GM23338 (cell line): ENCODE results near the gene ZNF638. TPM values are rescaled to one million over a fixed set of nuclear protein-coding genes. Genes with fewer than 3 reads are reported as not detected.

ENCODE experiments used
- ATAC-seq: fragments of 200-7000 bp; cut with Tn5 transposase; 3 replicates; pipeline ENCODE4 v1.9.1; 2020
- DNase-seq: peaks from one replicate; pipeline ENCODE4 v3.0.0-alpha.2; 2015; ENCODE audit warnings: low spot score
- H2AFZ ChIP-seq: fragments of 200-600 bp; sonication (generic); 2 replicates; pipeline ENCODE4 v1.8.0; 2016; ENCODE audit warnings: antibody characterized with exemption, mild to moderate bottlenecking, moderate library complexity
- H3F3A ChIP-seq: fragments of 200-600 bp; sonication (generic); replicated peaks from 2 replicates; pipeline ENCODE4 v1.8.0; 2017; ENCODE audit warnings: antibody characterized with exemption, mixed run types, low read depth
- H3K27ac ChIP-seq: fragments of 200-600 bp; sonication (generic); 2 replicates; pipeline ENCODE4 v1.6.1; 2016; ENCODE audit warnings: low read depth
- H3K27me3 ChIP-seq: fragments of 200-600 bp; sonication (generic); 2 replicates; pipeline ENCODE4 v1.8.0; 2016; ENCODE audit warnings: mild to moderate bottlenecking, mixed run types, moderate library complexity; ENCODE audit not compliant: insufficient read depth
- H3K36me3 ChIP-seq: fragments of 200-600 bp; sonication (generic); 2 replicates; pipeline ENCODE4 v1.8.0; 2016; ENCODE audit warnings: mild to moderate bottlenecking; ENCODE audit not compliant: insufficient read depth
- H3K4me1 ChIP-seq: fragments of 200-600 bp; sonication (generic); 2 replicates; pipeline ENCODE4 v1.8.0; 2016; ENCODE audit warnings: mild to moderate bottlenecking, moderate library complexity; ENCODE audit not compliant: insufficient read depth
- H3K4me2 ChIP-seq: fragments of 200-600 bp; sonication (generic); 2 replicates; pipeline ENCODE4 v1.7.1; 2017; ENCODE audit warnings: mixed run types
- H3K4me3 ChIP-seq: fragments of 200-600 bp; sonication (generic); 2 replicates; pipeline ENCODE4 v1.6.1; 2016; ENCODE audit warnings: mixed run types
- H3K79me2 ChIP-seq: fragments of 200-600 bp; sonication (generic); replicated peaks from 2 replicates; pipeline ENCODE4 v1.8.0; 2017; ENCODE audit warnings: mild to moderate bottlenecking; ENCODE audit not compliant: insufficient read depth
- H3K9me2 ChIP-seq: fragments of 200-600 bp; sonication (generic); 2 replicates; pipeline ENCODE4 v1.8.0; 2017; ENCODE audit not compliant: insufficient read depth
- H4K20me1 ChIP-seq: fragments of 200-600 bp; sonication (generic); replicated peaks from 2 replicates; pipeline ENCODE4 v1.8.0; 2017; ENCODE audit warnings: mild to moderate bottlenecking; ENCODE audit not compliant: insufficient read depth
- H3K27ac Mint-ChIP-seq: 2 replicates; pipeline ENCODE4 v1.8.0; 2020; ENCODE audit warnings: inconsistent platforms, mild to moderate bottlenecking, moderate library complexity, mixed read lengths
- H3K27me3 Mint-ChIP-seq: 3 replicates; pipeline ENCODE4 v1.8.0; 2022; ENCODE audit warnings: low read depth, mild to moderate bottlenecking, moderate library complexity, mixed read lengths, inconsistent platforms; ENCODE audit not compliant: insufficient read depth, poor library complexity
- H3K36me3 Mint-ChIP-seq: 3 replicates; pipeline ENCODE4 v1.8.0; 2021; ENCODE audit warnings: low read depth, mild to moderate bottlenecking, inconsistent platforms, moderate library complexity, mixed read lengths
- H3K4me1 Mint-ChIP-seq: 3 replicates; pipeline ENCODE4 v1.8.0; 2020; ENCODE audit warnings: mild to moderate bottlenecking, inconsistent platforms, mixed read lengths
- H3K4me3 Mint-ChIP-seq: 3 replicates; pipeline ENCODE4 v1.8.0; 2021; ENCODE audit warnings: moderate library complexity, mild to moderate bottlenecking, inconsistent platforms, mixed read lengths
- H3K9me3 Mint-ChIP-seq: 3 replicates; pipeline ENCODE4 v1.8.0; 2020; ENCODE audit warnings: moderate library complexity, mild to moderate bottlenecking, inconsistent platforms, mixed read lengths
- CREB1 ChIP-seq: fragments of 250-450 bp; sonication (Bioruptor Pico); IDR thresholded peaks from 2 replicates; pipeline ENCODE4 v1.5.0; 2020; ENCODE audit warnings: low read depth, mild to moderate bottlenecking, moderate library complexity
- EZH2 ChIP-seq: fragments of 200-600 bp; sonication (generic); IDR thresholded peaks from one replicate; pipeline ENCODE4 v1.8.0; 2017; ENCODE audit warnings: antibody characterized with exemption, mild to moderate bottlenecking, low read depth; ENCODE audit not compliant: unreplicated experiment
- EZH2phosphoT487 ChIP-seq: fragments of 200-600 bp; sonication (generic); IDR thresholded peaks from one replicate; pipeline ENCODE4 v1.8.1; 2018; ENCODE audit warnings: antibody characterized with exemption; ENCODE audit not compliant: unreplicated experiment
- JUNB ChIP-seq: IDR thresholded peaks from one replicate; pipeline ENCODE4 v1.6.1; 2016; ENCODE audit warnings: antibody characterized with exemption; ENCODE audit not compliant: unreplicated experiment
- NANOG ChIP-seq: IDR thresholded peaks from 2 replicates; pipeline ENCODE4 v1.6.1; 2016; ENCODE audit warnings: antibody characterized with exemption, borderline replicate concordance
- POLR2AphosphoS5 ChIP-seq: IDR thresholded peaks from 2 replicates; pipeline ENCODE4 v1.6.1; 2016; ENCODE audit warnings: antibody characterized with exemption, low read depth
- STAT1 ChIP-seq: IDR thresholded peaks from one replicate; pipeline ENCODE4 v1.6.1; 2016; ENCODE audit warnings: antibody characterized with exemption; ENCODE audit not compliant: unreplicated experiment
- ZNF114 ChIP-seq: fragments of 250-450 bp; sonication (Bioruptor Pico); IDR thresholded peaks from 2 replicates; pipeline ENCODE4 v1.5.0; 2020; ENCODE audit warnings: mild to moderate bottlenecking, moderate library complexity
- ZNF331 ChIP-seq: fragments of 250-450 bp; sonication (Bioruptor Pico); IDR thresholded peaks from 2 replicates; pipeline ENCODE4 v1.5.0; 2020; ENCODE audit warnings: low read depth, mild to moderate bottlenecking, moderate library complexity
- polyA plus RNA-seq: library from polyadenylated mRNA; unstranded; fragments of >200 nt; fragmentation: Nextera tagmentation; extraction: Ambion mirVana; gene quantifications from 2 replicates; pipeline ENCODE4 v1.2.1, GENCODE V29; 2016
- total RNA-seq: library from RNA; depleted of rRNA; stranded (reverse); fragments of >200 nt; shearing (Covaris generic); gene quantifications from 2 replicates; pipeline ENCODE4 v1.2.3, GENCODE V29; 2014
- TF ChIP-seq, protein P1 (sequence below): IDR thresholded peaks from 2 replicates; pipeline ENCODE4 v1.6.1; 2016; ENCODE audit warnings: antibody characterized with exemption
- TF ChIP-seq, protein P2 (sequence below): IDR thresholded peaks from one replicate; pipeline ENCODE4 v1.6.1; 2018; ENCODE audit warnings: antibody characterized with exemption; ENCODE audit not compliant: unreplicated experiment
- TF ChIP-seq, protein P3 (sequence below): fragments of 250-450 bp; sonication (Bioruptor Pico); IDR thresholded peaks from 2 replicates; pipeline ENCODE4 v1.5.0; 2020; ENCODE audit warnings: mild to moderate bottlenecking, moderate library complexity
- TF ChIP-seq, protein P4 (sequence below), 2 experiments: fragments of 200-600 bp in 1 of 2; sonication (generic) in 1 of 2; conservative IDR thresholded peaks; 2 replicates each; pipeline versions ENCODE4 v1.5.1 to v1.6.1; 2016 to 2017; ENCODE audit warnings: antibody characterized with exemption in 2 of 2, low read depth in 2 of 2, mild to moderate bottlenecking in 2 of 2, moderate library complexity in 1 of 2

The ZNF638 gene
- total and polyA plus RNA-seq, 2 experiments from 2014 or later: 185 to 190 TPM

DNA sequence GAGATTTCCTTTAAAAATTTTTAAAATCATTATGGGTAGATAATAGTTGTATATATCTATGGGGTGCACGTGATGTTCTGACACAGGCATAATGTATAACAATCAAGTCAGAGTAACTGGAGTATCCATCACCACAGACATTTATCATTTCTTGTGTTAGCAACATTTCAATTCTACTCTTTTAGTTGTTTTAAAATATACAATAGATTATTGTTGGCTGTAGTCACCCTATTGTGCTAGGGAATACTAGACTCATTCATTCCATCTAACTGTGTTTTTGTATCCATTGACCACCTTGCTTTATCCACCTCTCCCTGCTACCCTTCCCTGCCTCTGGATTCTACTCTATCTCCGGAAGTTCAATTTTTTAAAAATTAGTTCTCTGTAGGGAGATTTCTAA lies 152.8 kb downstream of the ZNF638 start:
- Histone ChIP-seq H4K20me1 (no peaks in the 10 kb centered on the region), H3K79me2 (no peaks in the 10 kb centered on the region), H3K4me3 (no peak overlapping the region), H3K4me1 (peaks cover 3% of the 10 kb centered on the region; the same call in 1 of the 2 replicates), H3K27ac (no peak overlapping the region), H2AFZ (no peak overlapping the region), H3K27me3 (no peaks in the 10 kb centered on the region), H3K4me2 (no peak overlapping the region), H3K36me3 (no peaks in the 10 kb centered on the region), H3K9me2 (no peaks in the 10 kb centered on the region), H3F3A (no peaks in the 10 kb centered on the region)
- Mint-ChIP-seq H3K27ac (no peak overlapping the region), H3K4me1 (peaks cover 32% of the 10 kb centered on the region), H3K9me3 (no peaks in the 10 kb centered on the region), H3K27me3 (peaks cover 8% of the 10 kb centered on the region), H3K4me3 (no peak overlapping the region), H3K36me3 (peaks cover 3% of the 10 kb centered on the region; the same call in 2 of the 3 replicates)
- DNase-seq (no peak), ATAC-seq (no peak)
- TF ChIP-seq EZH2phosphoT487 (no peak), STAT1 (no peak), ZNF114 (CRISPR knock-in tag) (no peak), JUNB (no peak), ZNF331 (CRISPR knock-in tag) (no peak), NANOG (no peak), EZH2 (no peak), POLR2AphosphoS5 (no peak), CREB1 (CRISPR knock-in tag) (no peak)
- TF ChIP-seq, protein P1, sequence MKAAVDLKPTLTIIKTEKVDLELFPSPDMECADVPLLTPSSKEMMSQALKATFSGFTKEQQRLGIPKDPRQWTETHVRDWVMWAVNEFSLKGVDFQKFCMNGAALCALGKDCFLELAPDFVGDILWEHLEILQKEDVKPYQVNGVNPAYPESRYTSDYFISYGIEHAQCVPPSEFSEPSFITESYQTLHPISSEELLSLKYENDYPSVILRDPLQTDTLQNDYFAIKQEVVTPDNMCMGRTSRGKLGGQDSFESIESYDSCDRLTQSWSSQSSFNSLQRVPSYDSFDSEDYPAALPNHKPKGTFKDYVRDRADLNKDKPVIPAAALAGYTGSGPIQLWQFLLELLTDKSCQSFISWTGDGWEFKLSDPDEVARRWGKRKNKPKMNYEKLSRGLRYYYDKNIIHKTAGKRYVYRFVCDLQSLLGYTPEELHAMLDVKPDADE: no peak
- TF ChIP-seq, protein P2, sequence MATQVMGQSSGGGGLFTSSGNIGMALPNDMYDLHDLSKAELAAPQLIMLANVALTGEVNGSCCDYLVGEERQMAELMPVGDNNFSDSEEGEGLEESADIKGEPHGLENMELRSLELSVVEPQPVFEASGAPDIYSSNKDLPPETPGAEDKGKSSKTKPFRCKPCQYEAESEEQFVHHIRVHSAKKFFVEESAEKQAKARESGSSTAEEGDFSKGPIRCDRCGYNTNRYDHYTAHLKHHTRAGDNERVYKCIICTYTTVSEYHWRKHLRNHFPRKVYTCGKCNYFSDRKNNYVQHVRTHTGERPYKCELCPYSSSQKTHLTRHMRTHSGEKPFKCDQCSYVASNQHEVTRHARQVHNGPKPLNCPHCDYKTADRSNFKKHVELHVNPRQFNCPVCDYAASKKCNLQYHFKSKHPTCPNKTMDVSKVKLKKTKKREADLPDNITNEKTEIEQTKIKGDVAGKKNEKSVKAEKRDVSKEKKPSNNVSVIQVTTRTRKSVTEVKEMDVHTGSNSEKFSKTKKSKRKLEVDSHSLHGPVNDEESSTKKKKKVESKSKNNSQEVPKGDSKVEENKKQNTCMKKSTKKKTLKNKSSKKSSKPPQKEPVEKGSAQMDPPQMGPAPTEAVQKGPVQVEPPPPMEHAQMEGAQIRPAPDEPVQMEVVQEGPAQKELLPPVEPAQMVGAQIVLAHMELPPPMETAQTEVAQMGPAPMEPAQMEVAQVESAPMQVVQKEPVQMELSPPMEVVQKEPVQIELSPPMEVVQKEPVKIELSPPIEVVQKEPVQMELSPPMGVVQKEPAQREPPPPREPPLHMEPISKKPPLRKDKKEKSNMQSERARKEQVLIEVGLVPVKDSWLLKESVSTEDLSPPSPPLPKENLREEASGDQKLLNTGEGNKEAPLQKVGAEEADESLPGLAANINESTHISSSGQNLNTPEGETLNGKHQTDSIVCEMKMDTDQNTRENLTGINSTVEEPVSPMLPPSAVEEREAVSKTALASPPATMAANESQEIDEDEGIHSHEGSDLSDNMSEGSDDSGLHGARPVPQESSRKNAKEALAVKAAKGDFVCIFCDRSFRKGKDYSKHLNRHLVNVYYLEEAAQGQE: no peak
- TF ChIP-seq, protein P3, sequence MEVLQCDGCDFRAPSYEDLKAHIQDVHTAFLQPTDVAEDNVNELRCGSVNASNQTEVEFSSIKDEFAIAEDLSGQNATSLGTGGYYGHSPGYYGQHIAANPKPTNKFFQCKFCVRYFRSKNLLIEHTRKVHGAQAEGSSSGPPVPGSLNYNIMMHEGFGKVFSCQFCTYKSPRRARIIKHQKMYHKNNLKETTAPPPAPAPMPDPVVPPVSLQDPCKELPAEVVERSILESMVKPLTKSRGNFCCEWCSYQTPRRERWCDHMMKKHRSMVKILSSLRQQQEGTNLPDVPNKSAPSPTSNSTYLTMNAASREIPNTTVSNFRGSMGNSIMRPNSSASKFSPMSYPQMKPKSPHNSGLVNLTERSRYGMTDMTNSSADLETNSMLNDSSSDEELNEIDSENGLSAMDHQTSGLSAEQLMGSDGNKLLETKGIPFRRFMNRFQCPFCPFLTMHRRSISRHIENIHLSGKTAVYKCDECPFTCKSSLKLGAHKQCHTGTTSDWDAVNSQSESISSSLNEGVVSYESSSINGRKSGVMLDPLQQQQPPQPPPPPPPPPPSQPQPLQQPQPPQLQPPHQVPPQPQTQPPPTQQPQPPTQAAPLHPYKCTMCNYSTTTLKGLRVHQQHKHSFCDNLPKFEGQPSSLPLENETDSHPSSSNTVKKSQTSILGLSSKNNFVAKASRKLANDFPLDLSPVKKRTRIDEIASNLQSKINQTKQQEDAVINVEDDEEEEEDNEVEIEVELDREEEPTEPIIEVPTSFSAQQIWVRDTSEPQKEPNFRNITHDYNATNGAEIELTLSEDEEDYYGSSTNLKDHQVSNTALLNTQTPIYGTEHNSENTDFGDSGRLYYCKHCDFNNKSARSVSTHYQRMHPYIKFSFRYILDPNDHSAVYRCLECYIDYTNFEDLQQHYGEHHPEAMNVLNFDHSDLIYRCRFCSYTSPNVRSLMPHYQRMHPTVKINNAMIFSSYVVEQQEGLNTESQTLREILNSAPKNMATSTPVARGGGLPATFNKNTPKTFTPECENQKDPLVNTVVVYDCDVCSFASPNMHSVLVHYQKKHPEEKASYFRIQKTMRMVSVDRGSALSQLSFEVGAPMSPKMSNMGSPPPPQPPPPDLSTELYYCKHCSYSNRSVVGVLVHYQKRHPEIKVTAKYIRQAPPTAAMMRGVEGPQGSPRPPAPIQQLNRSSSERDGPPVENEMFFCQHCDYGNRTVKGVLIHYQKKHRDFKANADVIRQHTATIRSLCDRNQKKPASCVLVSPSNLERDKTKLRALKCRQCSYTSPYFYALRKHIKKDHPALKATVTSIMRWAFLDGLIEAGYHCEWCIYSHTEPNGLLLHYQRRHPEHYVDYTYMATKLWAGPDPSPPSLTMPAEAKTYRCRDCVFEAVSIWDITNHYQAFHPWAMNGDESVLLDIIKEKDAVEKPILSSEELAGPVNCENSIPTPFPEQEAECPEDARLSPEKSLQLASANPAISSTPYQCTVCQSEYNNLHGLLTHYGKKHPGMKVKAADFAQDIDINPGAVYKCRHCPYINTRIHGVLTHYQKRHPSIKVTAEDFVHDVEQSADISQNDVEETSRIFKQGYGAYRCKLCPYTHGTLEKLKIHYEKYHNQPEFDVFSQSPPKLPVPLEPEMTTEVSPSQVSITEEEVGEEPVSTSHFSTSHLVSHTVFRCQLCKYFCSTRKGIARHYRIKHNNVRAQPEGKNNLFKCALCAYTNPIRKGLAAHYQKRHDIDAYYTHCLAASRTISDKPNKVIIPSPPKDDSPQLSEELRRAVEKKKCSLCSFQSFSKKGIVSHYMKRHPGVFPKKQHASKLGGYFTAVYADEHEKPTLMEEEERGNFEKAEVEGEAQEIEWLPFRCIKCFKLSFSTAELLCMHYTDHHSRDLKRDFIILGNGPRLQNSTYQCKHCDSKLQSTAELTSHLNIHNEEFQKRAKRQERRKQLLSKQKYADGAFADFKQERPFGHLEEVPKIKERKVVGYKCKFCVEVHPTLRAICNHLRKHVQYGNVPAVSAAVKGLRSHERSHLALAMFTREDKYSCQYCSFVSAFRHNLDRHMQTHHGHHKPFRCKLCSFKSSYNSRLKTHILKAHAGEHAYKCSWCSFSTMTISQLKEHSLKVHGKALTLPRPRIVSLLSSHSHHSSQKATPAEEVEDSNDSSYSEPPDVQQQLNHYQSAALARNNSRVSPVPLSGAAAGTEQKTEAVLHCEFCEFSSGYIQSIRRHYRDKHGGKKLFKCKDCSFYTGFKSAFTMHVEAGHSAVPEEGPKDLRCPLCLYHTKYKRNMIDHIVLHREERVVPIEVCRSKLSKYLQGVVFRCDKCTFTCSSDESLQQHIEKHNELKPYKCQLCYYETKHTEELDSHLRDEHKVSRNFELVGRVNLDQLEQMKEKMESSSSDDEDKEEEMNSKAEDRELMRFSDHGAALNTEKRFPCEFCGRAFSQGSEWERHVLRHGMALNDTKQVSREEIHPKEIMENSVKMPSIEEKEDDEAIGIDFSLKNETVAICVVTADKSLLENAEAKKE (CRISPR knock-in tag): no peak
- TF ChIP-seq, protein P4, sequence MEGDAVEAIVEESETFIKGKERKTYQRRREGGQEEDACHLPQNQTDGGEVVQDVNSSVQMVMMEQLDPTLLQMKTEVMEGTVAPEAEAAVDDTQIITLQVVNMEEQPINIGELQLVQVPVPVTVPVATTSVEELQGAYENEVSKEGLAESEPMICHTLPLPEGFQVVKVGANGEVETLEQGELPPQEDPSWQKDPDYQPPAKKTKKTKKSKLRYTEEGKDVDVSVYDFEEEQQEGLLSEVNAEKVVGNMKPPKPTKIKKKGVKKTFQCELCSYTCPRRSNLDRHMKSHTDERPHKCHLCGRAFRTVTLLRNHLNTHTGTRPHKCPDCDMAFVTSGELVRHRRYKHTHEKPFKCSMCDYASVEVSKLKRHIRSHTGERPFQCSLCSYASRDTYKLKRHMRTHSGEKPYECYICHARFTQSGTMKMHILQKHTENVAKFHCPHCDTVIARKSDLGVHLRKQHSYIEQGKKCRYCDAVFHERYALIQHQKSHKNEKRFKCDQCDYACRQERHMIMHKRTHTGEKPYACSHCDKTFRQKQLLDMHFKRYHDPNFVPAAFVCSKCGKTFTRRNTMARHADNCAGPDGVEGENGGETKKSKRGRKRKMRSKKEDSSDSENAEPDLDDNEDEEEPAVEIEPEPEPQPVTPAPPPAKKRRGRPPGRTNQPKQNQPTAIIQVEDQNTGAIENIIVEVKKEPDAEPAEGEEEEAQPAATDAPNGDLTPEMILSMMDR (conservative IDR thresholded peaks at IDR 0.05; ENCODE audit: low read depth in 2 of 2): no peak
